IPS DF 19.7 (cell line): Measurements from ENCODE around the gene APOL5.
"Not testable (repeated sequence)": the region's sequence is repeated elsewhere in the genome, so short reads cannot be mapped to it uniquely, and the experiment has no call there.

Source experiments
- DNase-seq: peaks from one replicate; pipeline ENCODE4 v3.0.0-alpha.2; 2013; ENCODE audit warnings: low read depth, low spot score

Gene APOL5

GRCh38 chr22:35717572-35717971, at the start of gene APOL5:
Gene APOL5, plus strand, starts transcription at chr22:35717872. Its CDS starts 0 bp downstream, at chr22:35717872.
- no peak for DNase-seq

- DNase-seq = peak; percentile 33
Observed at GRCh38 chr22:35674335-35674734, 43.3 kb upstream of the APOL5 start.

- DNase-seq = not testable (repeated sequence)
Observed at GRCh38 chr22:35676065-35676464, 41.6 kb upstream of the APOL5 start.

GRCh38 chr22:35677460-35678187, 40.0 kb upstream of the APOL5 start:
- DNase-seq = no peak

- DNase-seq = no peak
Observed at GRCh38 chr22:35678836-35679235, 38.8 kb upstream of the APOL5 start.

- not testable (repeated sequence) for DNase-seq
Observed at GRCh38 chr22:35679492-35679891, 38.2 kb upstream of the APOL5 start.

GRCh38 chr22:35681454-35682052, 36.1 kb upstream of the APOL5 start:
- DNase-seq = no peak

GRCh38 chr22:35683560-35683959, 34.1 kb upstream of the APOL5 start:
- no peak for DNase-seq

- no peak for DNase-seq
Observed at GRCh38 chr22:35684270-35684700, 33.4 kb upstream of the APOL5 start.

- DNase-seq = no peak
Observed at GRCh38 chr22:35684732-35685131, 32.9 kb upstream of the APOL5 start.

- no peak for DNase-seq
Observed at GRCh38 chr22:35685731-35686130, 31.9 kb upstream of the APOL5 start.

- no peak for DNase-seq
Observed at GRCh38 chr22:35686298-35686697, 31.4 kb upstream of the APOL5 start.

- DNase-seq = no peak
Observed at GRCh38 chr22:35687461-35687860, 30.2 kb upstream of the APOL5 start.

- no peak for DNase-seq
Observed at GRCh38 chr22:35688913-35689675, 28.6 kb upstream of the APOL5 start.

GRCh38 chr22:35690001-35690400, 27.7 kb upstream of the APOL5 start:
- no peak for DNase-seq

GRCh38 chr22:35695202-35695601, 22.5 kb upstream of the APOL5 start:
- no peak for DNase-seq

GRCh38 chr22:35697142-35697541, 20.5 kb upstream of the APOL5 start:
- DNase-seq = no peak

- not testable (repeated sequence) for DNase-seq
Observed at GRCh38 chr22:35699852-35700251, 17.8 kb upstream of the APOL5 start.

GRCh38 chr22:35703861-35704584, 13.6 kb upstream of the APOL5 start:
- DNase-seq = no peak

- DNase-seq = no peak
Observed at GRCh38 chr22:35705141-35705540, 12.5 kb upstream of the APOL5 start.

- no peak for DNase-seq
Observed at GRCh38 chr22:35708453-35708852, 9.2 kb upstream of the APOL5 start.

GRCh38 chr22:35708917-35709316, 8.8 kb upstream of the APOL5 start:
- no peak for DNase-seq
